RPMI7951 (cell line): Measurements from ENCODE around the gene NPEPPS. TPM values are rescaled to one million over a fixed set of nuclear protein-coding genes. Genes with fewer than 3 reads are reported as not detected.

Experiments
- DNase-seq: peaks from one replicate; pipeline ENCODE4 v3.0.0-alpha.2; 2012; ENCODE audit warnings: low read depth
- total RNA-seq: library from RNA; depleted of rRNA; stranded (reverse); fragments of >200 nt; shearing (Covaris generic); gene quantifications from 2 replicates; pipeline ENCODE4 v1.2.3, GENCODE V29; 2014; rRNA removed

Gene NPEPPS
- total RNA-seq, 1 experiment from 2014 or later = 36.6 TPM

GRCh38 chr17:47663912-47664623 is 133.2 kb downstream of the NPEPPS start:
- DNase-seq = peak; percentile 43

GRCh38 chr17:47664624-47664941 is 133.7 kb downstream of the NPEPPS start:
- DNase-seq = no peak

- DNase-seq = no peak
Measured at GRCh38 chr17:47665655-47666054, 134.7 kb downstream of the NPEPPS start.

- DNase-seq = no peak
Measured at GRCh38 chr17:47669081-47669480, 138.2 kb downstream of the NPEPPS start.

- DNase-seq = no peak
Measured at GRCh38 chr17:47670064-47670463, 139.2 kb downstream of the NPEPPS start.

Other genes with a start within 250 kb of the NPEPPS start
- gene EFCAB13, start 207.2 kb upstream of the NPEPPS start, total RNA-seq = 1.6 and 3.0 TPM in 2 replicates
- 237 and 268 TPM in 2 replicates for gene KPNB1, start 118.8 kb downstream of the NPEPPS start, total RNA-seq
- 0.48 and 1.3 TPM in 2 replicates for gene TBKBP1, start 163.1 kb downstream of the NPEPPS start, total RNA-seq
- not detected in 2 replicates for gene TBX21, start 202.1 kb downstream of the NPEPPS start, total RNA-seq